ENCODE results near the gene MFSD6. TPM values are rescaled to one million over a fixed set of nuclear protein-coding genes. Genes with fewer than 3 reads are reported as not detected.

The MFSD6 gene
- polyA plus RNA-seq, 4 donors: 14.2 to 18.1 (median 15.7) TPM

DNA sequence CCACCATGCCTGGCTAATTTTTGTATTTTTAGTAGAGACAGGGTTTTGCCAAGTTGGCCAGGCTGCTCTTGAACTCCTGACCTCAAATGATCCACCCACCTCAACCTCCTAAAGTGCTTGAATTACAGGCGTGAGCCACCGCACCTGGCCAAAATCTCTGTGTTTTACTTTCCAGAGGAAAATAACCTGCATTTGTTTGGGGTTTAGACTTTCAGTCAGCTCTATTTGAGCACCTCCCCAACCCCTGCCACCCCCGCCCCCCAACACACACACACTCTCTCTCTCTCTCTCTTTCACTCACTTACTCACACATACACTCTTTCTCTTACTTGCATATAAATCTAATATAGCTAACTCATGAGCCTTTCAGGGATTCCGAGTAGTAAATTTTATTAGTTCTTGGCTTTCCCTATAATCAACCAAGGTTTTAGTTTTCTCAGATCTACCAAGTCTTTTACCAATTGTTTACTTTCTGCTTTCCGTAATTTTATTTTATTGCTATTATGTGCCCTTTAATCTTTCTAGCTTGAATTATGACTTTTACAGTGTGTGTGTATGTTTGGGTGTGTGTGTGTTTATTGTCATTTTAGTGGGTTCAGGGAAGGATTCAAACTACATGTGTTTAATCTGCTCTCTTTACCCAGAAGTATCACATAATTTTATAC is 24.5 kb downstream of the MFSD6 start:
- no peak for DNase-seq (ENCODE audit: low read depth in 4 of 4, low spot score in 3 of 4)

DNA sequence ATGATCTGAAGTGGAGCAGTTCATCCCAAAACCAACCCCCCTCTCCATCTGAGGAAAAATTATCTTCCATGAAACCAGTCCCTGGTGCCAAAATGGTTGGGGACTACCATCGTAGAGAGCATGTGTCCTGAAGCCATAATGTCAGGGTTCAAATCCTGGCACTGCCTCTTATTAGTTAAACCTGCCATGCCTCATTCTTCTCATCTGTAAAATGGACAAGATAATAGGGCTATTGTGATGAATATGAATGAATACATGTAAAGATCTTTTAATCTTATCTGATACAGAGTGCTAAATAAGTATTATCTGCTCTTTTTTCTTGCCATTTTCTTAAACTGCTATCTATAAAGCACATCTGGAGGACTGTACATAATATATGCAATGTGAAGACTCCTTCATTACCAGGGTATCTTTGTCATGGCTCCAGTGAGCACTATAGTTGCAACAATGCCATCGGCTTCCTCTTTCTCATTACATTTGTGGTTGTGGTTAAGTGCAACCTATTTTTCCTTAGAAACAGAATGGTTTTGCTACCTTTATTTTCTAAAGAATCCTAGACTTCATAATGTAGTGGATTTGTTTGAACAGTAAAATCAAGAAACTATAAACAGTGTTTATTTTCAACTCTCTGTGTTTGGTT is 27.0 kb downstream of the MFSD6 start:
- no peak for DNase-seq (ENCODE audit: low read depth in 4 of 4, low spot score in 3 of 4)

GRCh38 chr2:190436557-190436956 is 28.4 kb downstream of the MFSD6 start:
- no peak for DNase-seq (ENCODE audit: low read depth in 4 of 4, low spot score in 3 of 4)

DNA sequence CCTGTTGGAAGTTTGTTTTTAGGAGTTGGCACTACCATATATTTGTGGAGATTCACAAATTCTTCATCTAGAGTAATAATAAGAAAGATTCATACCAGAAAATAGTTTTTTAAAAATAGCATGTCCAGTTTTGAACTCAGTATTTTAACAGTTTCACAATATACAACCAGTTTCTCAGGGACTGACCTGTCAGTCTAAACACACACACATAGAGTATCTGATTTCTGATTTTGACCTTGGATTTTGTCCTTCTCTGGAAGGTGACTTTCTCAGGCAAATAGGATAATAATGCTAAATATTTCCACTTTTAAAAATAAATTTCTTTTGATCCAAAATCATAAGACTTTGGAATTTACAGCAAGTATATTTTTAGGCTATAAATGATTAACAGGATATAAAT is 32.0 kb downstream of the MFSD6 start:
- no peak for DNase-seq (ENCODE audit: low read depth in 4 of 4, low spot score in 3 of 4)

DNA sequence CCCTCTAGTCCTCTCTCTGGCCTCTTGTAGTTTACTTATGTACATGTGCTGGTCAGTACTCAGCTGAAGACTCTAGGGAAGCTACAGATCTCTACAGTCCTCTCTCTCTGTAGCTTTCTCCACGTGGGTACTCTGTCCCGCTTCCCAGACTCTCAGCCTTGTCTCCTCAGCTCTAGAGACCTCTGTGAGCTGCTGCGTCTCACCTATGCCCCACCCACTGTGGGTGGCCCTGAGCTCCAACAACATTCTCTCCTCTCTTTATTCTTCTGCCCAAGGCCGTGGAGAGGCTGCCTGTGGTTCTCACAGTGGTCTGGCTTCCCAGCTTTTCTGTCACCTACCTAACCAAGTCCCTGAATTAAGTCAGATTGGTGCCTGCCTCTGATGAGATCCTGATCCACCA is 33.4 kb downstream of the MFSD6 start:
- DNase-seq (ENCODE audit: low read depth in 4 of 4, low spot score in 3 of 4): no peak

- no peak for DNase-seq (ENCODE audit: low read depth in 4 of 4, low spot score in 3 of 4)
These were observed 34.9 kb downstream of the MFSD6 start for GRCh38 chr2:190443055-190443454.

GRCh38 chr2:190443778-190444481 is 35.8 kb downstream of the MFSD6 start:
- no peak for DNase-seq (ENCODE audit: low read depth in 4 of 4, low spot score in 3 of 4)

DNA sequence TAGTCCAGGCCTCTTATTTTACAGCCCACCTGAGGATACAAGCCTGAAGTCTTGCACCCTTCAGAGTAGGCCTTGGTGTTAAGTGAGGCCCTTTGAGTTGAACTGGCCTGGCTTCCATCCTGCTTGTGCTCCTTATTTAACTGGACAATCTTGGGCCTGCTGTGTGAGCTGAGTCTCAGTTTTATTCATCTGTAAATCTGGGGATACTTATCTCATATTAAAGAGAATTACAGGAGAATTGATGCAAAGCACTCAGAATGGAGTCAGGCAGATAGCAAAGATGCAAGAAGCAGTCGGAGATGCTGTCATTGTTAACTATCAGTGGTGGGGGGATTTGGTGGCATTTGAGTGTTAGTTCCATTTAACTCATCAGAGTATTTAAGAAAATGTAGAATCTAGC is 36.8 kb downstream of the MFSD6 start:
- DNase-seq (ENCODE audit: low read depth in 4 of 4, low spot score in 3 of 4): no peak

DNA sequence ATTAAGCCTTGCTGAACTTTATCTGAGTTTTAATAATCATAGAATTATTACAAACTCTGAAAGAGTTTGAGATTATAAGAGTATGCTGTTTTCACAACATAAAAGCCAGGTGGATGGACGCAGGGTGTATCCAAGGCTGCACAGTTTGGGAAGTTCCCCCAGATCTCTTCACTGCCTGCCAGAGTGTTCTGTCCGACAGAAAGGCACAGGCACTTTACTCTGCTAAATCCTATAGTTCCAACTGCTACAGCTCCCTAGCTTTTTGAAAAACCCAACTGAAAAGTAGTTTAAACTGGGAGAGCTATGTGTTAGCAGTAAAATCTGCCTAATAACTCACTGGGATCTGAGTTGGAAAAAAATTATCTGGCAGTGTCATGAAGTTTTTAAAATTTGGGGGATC is 38.0 kb downstream of the MFSD6 start:
- DNase-seq (ENCODE audit: low read depth in 4 of 4, low spot score in 3 of 4): no peak

- DNase-seq (ENCODE audit: low read depth in 4 of 4, low spot score in 3 of 4): no peak
These were observed 38.8 kb downstream of the MFSD6 start for GRCh38 chr2:190446750-190447516.

DNA sequence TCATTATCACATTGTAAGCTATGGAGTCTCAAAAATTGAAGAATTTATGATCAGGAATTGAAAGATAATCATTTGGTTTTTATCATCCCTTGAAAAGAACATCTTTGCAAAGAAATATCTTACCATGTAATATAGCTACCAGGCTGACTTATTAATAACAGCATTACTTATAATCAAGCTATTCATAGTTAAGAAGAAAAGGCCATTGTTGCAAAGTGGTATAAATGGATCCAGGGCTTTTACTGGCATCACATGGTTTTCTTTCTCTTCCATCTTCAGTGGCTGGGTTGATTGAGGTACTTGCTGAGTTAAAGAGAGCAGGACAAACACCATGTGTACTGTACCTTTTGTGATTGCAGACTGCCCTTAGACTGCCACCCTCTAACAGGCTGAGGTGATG is 39.6 kb downstream of the MFSD6 start:
- DNase-seq (ENCODE audit: low read depth in 4 of 4, low spot score in 3 of 4): no peak

DNA sequence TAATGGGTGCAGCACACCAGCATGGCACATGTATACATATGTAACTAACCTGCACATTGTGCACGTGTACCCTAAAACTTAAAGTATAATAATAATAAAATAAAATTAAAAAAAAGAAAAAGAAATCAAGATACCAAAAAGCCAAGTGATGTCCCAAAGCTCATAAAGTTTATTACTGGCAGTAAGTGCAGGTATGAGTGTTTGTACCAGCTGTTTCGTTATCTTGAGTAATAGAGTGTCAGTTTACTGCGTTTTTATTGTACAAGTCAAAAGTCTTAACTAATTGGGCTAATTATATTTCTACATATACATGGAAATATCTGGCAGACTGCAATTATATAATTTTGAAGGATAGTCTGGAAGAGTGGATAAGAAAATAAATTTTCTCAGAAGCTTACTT is 41.8 kb downstream of the MFSD6 start:
- DNase-seq (ENCODE audit: low read depth in 4 of 4, low spot score in 3 of 4): no peak

- DNase-seq (ENCODE audit: low read depth in 4 of 4, low spot score in 3 of 4): no peak
These were observed 42.2 kb downstream of the MFSD6 start for GRCh38 chr2:190450363-190450762.

DNA sequence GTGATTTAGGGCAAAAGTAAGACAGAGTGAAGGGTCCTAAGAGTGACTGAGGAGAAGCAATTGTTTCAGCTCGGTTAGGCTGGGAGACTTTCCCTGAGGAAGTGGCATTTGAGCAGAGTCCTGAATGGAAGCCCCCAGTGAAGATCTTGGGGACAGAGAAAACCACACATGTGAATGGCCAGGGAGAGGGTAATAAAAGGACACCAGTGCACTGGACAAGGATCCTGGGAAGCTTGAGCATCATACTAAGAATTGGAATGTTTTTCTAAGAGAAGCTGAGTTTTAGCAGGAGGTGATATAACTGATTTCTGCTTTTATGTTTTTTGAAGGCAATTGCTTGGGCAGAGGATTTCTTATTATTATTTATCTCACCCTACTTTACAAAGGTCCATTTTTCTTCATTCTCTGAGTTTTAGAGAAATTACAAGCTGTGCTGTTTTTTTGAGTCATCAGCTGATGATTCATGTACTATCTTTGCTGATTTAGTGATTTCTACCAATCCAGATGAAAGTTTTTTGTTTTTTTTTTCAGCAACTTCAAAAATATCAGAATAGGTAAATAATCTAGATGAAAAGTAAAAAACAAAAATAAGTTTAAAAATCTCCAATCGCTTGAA is 43.5 kb downstream of the MFSD6 start:
- no peak for DNase-seq (ENCODE audit: low read depth in 4 of 4, low spot score in 3 of 4)

GRCh38 chr2:190452433-190452832 is 44.3 kb downstream of the MFSD6 start:
- no peak for DNase-seq (ENCODE audit: low read depth in 4 of 4, low spot score in 3 of 4)

GRCh38 chr2:190454795-190455194 is 46.6 kb downstream of the MFSD6 start:
- DNase-seq (ENCODE audit: low read depth in 4 of 4, low spot score in 3 of 4): no peak

GRCh38 chr2:190455358-190456095 is 47.4 kb downstream of the MFSD6 start:
- no peak for DNase-seq (ENCODE audit: low read depth in 4 of 4, low spot score in 3 of 4)

GRCh38 chr2:190456833-190457232 is 48.7 kb downstream of the MFSD6 start:
- no peak for DNase-seq (ENCODE audit: low read depth in 4 of 4, low spot score in 3 of 4)

DNA sequence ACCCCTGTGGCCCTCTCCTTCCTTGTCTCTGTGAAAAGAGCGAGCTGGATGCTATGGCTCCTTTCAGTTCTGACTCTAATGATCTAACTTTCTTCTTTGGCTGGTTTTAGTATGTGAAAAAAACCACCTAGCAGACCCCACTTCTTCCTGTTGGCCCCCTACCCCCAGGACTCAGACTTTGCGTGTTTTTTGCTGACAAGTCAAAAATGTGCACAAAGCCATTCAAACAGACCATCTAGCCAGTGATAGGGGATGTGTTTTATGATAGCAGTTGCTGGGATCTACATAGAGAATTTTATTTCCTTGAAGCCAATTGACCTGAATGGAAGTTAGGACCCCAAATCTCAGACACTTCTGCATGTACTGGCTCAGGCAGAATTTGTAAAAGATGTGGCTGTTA is 49.1 kb downstream of the MFSD6 start:
- DNase-seq (ENCODE audit: low read depth in 4 of 4, low spot score in 3 of 4): no peak

Measured in right renal pelvis (tissue), 4 donors.